ENCODE results near the gene ANTXR1.

- TF ChIP-seq CTCF (conservative IDR thresholded peaks at IDR 0.05) (no peak), ZFX (IDR thresholded peaks at IDR 0.05) (no peak)
These were observed 150.1 kb downstream of the ANTXR1 start for GRCh38 chr2:69163109-69163508.

Data from C4-2B (cell line).